Measurements from ENCODE around the gene MED26. TPM values are rescaled to one million over a fixed set of nuclear protein-coding genes. Genes with fewer than 3 reads are reported as not detected.

The MED26 gene
- total and polyA plus RNA-seq, 11 donors: 3.6 to 7.5 (median 4.6) TPM

GRCh38 chr19:16627928-16628182, 149 bp downstream of the MED26 start:
- no peaks in the 10 kb centered on the region for H3K9me3 ChIP-seq
- H3K4me1 ChIP-seq: peaks cover 4 to 64% (median 38%) of the 10 kb centered on the region in 12 donors
- WGBS, 4 donors: 0% methylated on average over 9 to 38 of the region's 38 CpGs; no CpG with 5 or more reads in 1 of the 4 donors
- TF ChIP-seq, protein P1, sequence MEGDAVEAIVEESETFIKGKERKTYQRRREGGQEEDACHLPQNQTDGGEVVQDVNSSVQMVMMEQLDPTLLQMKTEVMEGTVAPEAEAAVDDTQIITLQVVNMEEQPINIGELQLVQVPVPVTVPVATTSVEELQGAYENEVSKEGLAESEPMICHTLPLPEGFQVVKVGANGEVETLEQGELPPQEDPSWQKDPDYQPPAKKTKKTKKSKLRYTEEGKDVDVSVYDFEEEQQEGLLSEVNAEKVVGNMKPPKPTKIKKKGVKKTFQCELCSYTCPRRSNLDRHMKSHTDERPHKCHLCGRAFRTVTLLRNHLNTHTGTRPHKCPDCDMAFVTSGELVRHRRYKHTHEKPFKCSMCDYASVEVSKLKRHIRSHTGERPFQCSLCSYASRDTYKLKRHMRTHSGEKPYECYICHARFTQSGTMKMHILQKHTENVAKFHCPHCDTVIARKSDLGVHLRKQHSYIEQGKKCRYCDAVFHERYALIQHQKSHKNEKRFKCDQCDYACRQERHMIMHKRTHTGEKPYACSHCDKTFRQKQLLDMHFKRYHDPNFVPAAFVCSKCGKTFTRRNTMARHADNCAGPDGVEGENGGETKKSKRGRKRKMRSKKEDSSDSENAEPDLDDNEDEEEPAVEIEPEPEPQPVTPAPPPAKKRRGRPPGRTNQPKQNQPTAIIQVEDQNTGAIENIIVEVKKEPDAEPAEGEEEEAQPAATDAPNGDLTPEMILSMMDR (IDR thresholded peaks at IDR 0.05): peak in 1 of 12 donors; percentile 15
- TF ChIP-seq POLR2A (IDR thresholded peaks at IDR 0.05): peak in 1 of 2 donors; percentile 32
- peak overlapping the region; percentile 65 to 99 (median 86) for H3K27ac ChIP-seq
- ATAC-seq (no peak), DNase-seq (no peak)
- peak overlapping the region; percentile 75 to 99 (median 90) for H3K4me3 ChIP-seq
- H3K27me3 ChIP-seq: no peaks in the 10 kb centered on the region
- peaks cover 0 to 52% (median 34%) of the 10 kb centered on the region in 9 donors for H3K36me3 ChIP-seq
- intact Hi-C loops (cut with DNase I): loop anchor here in 9 of 10 donors (1.0 to 5.0 kb wide), 8 partner anchors 32 to 85 kb away; partner anchors contain the start of genes SLC35E1 (in 6 of the 9), SMIM7 (in 5 of the 9), TMEM38A (in 3 of the 9) and CHERP (in 1 of the 9)

DNA sequence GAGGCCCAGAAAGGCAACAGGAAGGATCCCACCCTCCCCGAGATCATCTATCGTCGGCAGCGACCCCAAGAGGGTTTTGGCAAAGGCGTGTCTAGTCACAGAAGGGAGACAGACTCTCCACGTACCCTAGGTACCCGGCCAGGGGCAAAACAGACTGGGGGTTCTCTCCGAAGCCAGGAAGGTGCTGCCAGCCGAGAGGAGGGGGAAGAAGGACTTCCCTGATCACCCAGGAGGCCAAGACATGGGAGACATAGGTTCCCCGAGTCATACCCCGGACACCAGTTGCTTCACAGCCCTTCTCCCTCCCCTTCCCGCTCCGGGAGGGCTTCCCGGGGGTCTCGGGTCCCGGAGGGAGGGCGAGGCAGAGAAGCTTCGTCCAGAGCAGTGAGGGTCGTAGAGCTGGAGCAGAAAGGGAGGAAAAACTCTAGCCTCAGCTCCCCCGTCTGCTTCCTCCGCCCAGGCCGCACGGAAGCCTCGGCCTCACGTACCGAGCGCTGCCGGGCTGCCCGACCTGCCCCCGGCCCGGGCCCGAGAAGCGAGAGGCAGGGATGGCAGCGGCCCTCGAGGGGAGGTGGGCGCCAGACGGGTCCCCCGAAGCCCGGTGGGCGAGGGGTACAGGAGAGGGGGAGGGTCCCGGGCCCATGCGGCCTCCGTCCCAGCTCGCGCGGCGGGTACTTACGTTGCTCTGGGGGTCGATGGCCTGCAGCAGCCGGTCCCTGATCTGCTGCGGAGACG, 644 bp downstream of the MED26 start:
- Histone ChIP-seq H3K27ac (peak overlapping the region; percentile 65 to 99 (median 86)), H3K9me3 (no peaks in the 10 kb centered on the region), H3K27me3 (no peaks in the 10 kb centered on the region), H3K36me3 (peaks cover 0 to 51% (median 29%) of the 10 kb centered on the region in 9 donors), H3K4me1 (peaks cover 4 to 69% (median 39%) of the 10 kb centered on the region in 12 donors), H3K4me3 (peak overlapping the region; percentile 75 to 99 (median 90))
- intact Hi-C loops (cut with DNase I): loop anchor here in 8 of 10 donors (2.0 to 5.0 kb wide), 4 partner anchors 35 to 55 kb away; partner anchors contain the start of genes SLC35E1 (in 6 of the 8), SMIM7 (in 1 of the 8) and TMEM38A (in 1 of the 8)
- DNase-seq (peak in 3 of 5 donors; percentile 29 to 68 (median 44)), ATAC-seq (peak in 1 of 4 donors; percentile 1)
- no peak for TF ChIP-seq POLR2A (IDR thresholded peaks at IDR 0.05)
- TF ChIP-seq, protein P1 (IDR thresholded peaks at IDR 0.05): no peak
- 0% methylated on average over 4 to 52 of the region's 52 CpGs for WGBS, 4 donors

DNA sequence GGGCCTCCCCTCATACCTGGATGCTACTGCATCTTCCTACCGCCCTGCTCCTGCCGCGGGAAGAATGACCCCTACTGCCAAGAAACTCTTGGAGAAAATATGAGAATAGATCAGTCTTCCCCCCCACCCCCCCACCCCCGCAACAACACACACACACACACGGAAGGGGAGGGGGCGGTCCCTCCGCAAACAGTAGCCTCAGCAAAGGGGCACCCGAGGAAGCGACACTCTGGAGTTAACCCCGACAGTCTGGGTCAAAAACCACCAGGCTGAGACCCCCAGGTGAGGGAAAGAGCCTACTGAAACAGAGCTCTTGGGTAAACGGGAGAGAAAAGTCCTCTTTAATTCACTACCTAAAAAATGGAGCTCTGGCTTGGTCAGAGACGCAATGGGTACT, 1.2 kb downstream of the MED26 start:
- WGBS, 4 donors: 6 to 7% (median 6%) methylated on average over 4 to 12 of the region's 12 CpGs
- peak overlapping the region in 8 of 12 donors; percentile 77 to 99 (median 92) for H3K27ac ChIP-seq
- no peak for ATAC-seq

More for the DNA sequence above, 1.2 kb downstream of the MED26 start:
- TF ChIP-seq, protein P1 (IDR thresholded peaks at IDR 0.05): no peak
- no peak for TF ChIP-seq POLR2A (IDR thresholded peaks at IDR 0.05)
- Histone ChIP-seq H3K36me3 (peaks cover 0 to 46% (median 23%) of the 10 kb centered on the region in 9 donors), H3K9me3 (no peaks in the 10 kb centered on the region), H3K27me3 (no peaks in the 10 kb centered on the region), H3K4me3 (peak overlapping the region; percentile 75 to 99 (median 90)), H3K4me1 (peaks cover 4 to 75% (median 43%) of the 10 kb centered on the region in 12 donors)
- intact Hi-C loops (cut with DNase I): loop anchor here in 8 of 10 donors (2.0 to 5.0 kb wide), 4 partner anchors 36 to 54 kb away; partner anchors contain the start of genes SLC35E1 (in 6 of the 8), SMIM7 (in 1 of the 8) and TMEM38A (in 1 of the 8)
- DNase-seq: no peak

All from heart left ventricle (tissue), 16 donors.